HUES6 (cell line): ENCODE results near the gene DAD1.

Source experiments
- H3K27ac ChIP-seq: 2 replicates; pipeline ENCODE4 v1.7.0; 2013; ENCODE audit warnings: low read depth, mild to moderate bottlenecking, low read length, inconsistent platforms
- H3K27me3 ChIP-seq: 2 replicates; pipeline ENCODE4 v1.6.1; 2013; ENCODE audit warnings: low read length; ENCODE audit not compliant: control insufficient read depth, insufficient read depth
- H3K36me3 ChIP-seq: 2 replicates; pipeline ENCODE4 v1.6.1; 2013; ENCODE audit warnings: low read length; ENCODE audit not compliant: control insufficient read depth, insufficient read depth
- H3K4me1 ChIP-seq: 2 replicates; pipeline ENCODE4 v1.6.1; 2013; ENCODE audit warnings: low read length; ENCODE audit not compliant: control insufficient read depth, insufficient read depth
- H3K4me3 ChIP-seq: 2 replicates; pipeline ENCODE4 v1.5.1; 2013; ENCODE audit warnings: low read depth, low read length
- H3K9ac ChIP-seq: one replicate; pipeline ENCODE4 v1.6.1; 2013; ENCODE audit warnings: mild to moderate bottlenecking, low read length
- H3K9me3 ChIP-seq: 2 replicates; pipeline ENCODE4 v1.6.1; 2013; ENCODE audit warnings: low read depth, low read length; ENCODE audit not compliant: control insufficient read depth, insufficient read depth

Gene DAD1

GRCh38 chr14:22587247-22587646 lies 1.8 kb downstream of the DAD1 start:
- Histone ChIP-seq H3K9ac (no peak overlapping the region), H3K36me3 (peaks cover 11% of the 10 kb centered on the region), H3K4me3 (no peak overlapping the region), H3K27me3 (no peaks in the 10 kb centered on the region), H3K9me3 (no peaks in the 10 kb centered on the region), H3K4me1 (peaks cover 9% of the 10 kb centered on the region), H3K27ac (no peak overlapping the region)

- Histone ChIP-seq H3K27ac (no peak overlapping the region), H3K9ac (no peak overlapping the region), H3K9me3 (no peaks in the 10 kb centered on the region), H3K36me3 (peaks cover 11% of the 10 kb centered on the region), H3K27me3 (no peaks in the 10 kb centered on the region), H3K4me3 (no peak overlapping the region), H3K4me1 (peaks cover 5% of the 10 kb centered on the region; the same call in 1 of the 2 replicates)
Observed at GRCh38 chr14:22583994-22584393, 5.0 kb downstream of the DAD1 start.

GRCh38 chr14:22580625-22581024 lies 8.4 kb downstream of the DAD1 start:
- H3K9ac ChIP-seq: no peak overlapping the region
- no peaks in the 10 kb centered on the region for H3K9me3 ChIP-seq
- H3K27ac ChIP-seq: no peak overlapping the region
- peaks cover 6% of the 10 kb centered on the region; the same call in 1 of the 2 replicates for H3K36me3 ChIP-seq
- H3K27me3 ChIP-seq: no peaks in the 10 kb centered on the region
- H3K4me3 ChIP-seq: no peak overlapping the region
- no peaks in the 10 kb centered on the region; the same call in 1 of the 2 replicates for H3K4me1 ChIP-seq

- no peak overlapping the region for H3K9ac ChIP-seq
- peaks cover 12% of the 10 kb centered on the region for H3K36me3 ChIP-seq
- no peaks in the 10 kb centered on the region for H3K9me3 ChIP-seq
- no peaks in the 10 kb centered on the region for H3K27me3 ChIP-seq
- no peak overlapping the region for H3K4me3 ChIP-seq
- H3K4me1 ChIP-seq: no peaks in the 10 kb centered on the region; the same call in 1 of the 2 replicates
- no peak overlapping the region for H3K27ac ChIP-seq
Observed at GRCh38 chr14:22579881-22580280, 9.1 kb downstream of the DAD1 start.

GRCh38 chr14:22579236-22579635 lies 9.8 kb downstream of the DAD1 start:
- Histone ChIP-seq H3K27ac (no peak overlapping the region), H3K9ac (no peak overlapping the region), H3K4me1 (no peaks in the 10 kb centered on the region; the same call in 1 of the 2 replicates)

GRCh38 chr14:22577334-22577908 lies 11.6 kb downstream of the DAD1 start:
- no peak overlapping the region for H3K4me3 ChIP-seq
- no peak overlapping the region for H3K27ac ChIP-seq
- H3K9me3 ChIP-seq: no peaks in the 10 kb centered on the region
- no peak overlapping the region for H3K9ac ChIP-seq
- peaks cover 28% of the 10 kb centered on the region for H3K36me3 ChIP-seq
- H3K4me1 ChIP-seq: peaks cover 6% of the 10 kb centered on the region; the same call in 1 of the 2 replicates
- no peaks in the 10 kb centered on the region for H3K27me3 ChIP-seq

More at GRCh38 chr14:22579236-22579635, 9.8 kb downstream of the DAD1 start:
- no peak overlapping the region for H3K4me3 ChIP-seq
- H3K9me3 ChIP-seq: no peaks in the 10 kb centered on the region
- peaks cover 17% of the 10 kb centered on the region for H3K36me3 ChIP-seq
- no peaks in the 10 kb centered on the region for H3K27me3 ChIP-seq

- peaks cover 48% of the 10 kb centered on the region for H3K36me3 ChIP-seq
- H3K4me1 ChIP-seq: peaks cover 11% of the 10 kb centered on the region; the same call in 1 of the 2 replicates
- no peak overlapping the region for H3K27ac ChIP-seq
- no peak overlapping the region for H3K9ac ChIP-seq
- H3K4me3 ChIP-seq: no peak overlapping the region
- no peaks in the 10 kb centered on the region for H3K27me3 ChIP-seq
- no peaks in the 10 kb centered on the region for H3K9me3 ChIP-seq
Observed at GRCh38 chr14:22573804-22574203, 15.2 kb downstream of the DAD1 start.

- Histone ChIP-seq H3K9me3 (no peaks in the 10 kb centered on the region), H3K4me3 (no peak overlapping the region), H3K27me3 (no peaks in the 10 kb centered on the region), H3K4me1 (peaks cover 11% of the 10 kb centered on the region; the same call in 1 of the 2 replicates), H3K36me3 (peaks cover 57% of the 10 kb centered on the region), H3K27ac (peak overlapping the region; percentile 40; the same call in 1 of the 2 replicates), H3K9ac (no peak overlapping the region)
Observed at GRCh38 chr14:22572562-22573058, 16.4 kb downstream of the DAD1 start.

- peaks cover 11% of the 10 kb centered on the region; the same call in 1 of the 2 replicates for H3K4me1 ChIP-seq
- no peak overlapping the region for H3K4me3 ChIP-seq
- peaks cover 63% of the 10 kb centered on the region for H3K36me3 ChIP-seq
- no peaks in the 10 kb centered on the region for H3K9me3 ChIP-seq
- H3K27me3 ChIP-seq: no peaks in the 10 kb centered on the region
- H3K27ac ChIP-seq: peak overlapping the region; percentile 28
- peak overlapping the region; percentile 16 for H3K9ac ChIP-seq
Observed at GRCh38 chr14:22570132-22570949, 18.7 kb downstream of the DAD1 start.

GRCh38 chr14:22569737-22570131 lies 19.3 kb downstream of the DAD1 start:
- Histone ChIP-seq H3K27ac (no peak overlapping the region), H3K4me1 (peaks cover 11% of the 10 kb centered on the region; the same call in 1 of the 2 replicates), H3K36me3 (peaks cover 61% of the 10 kb centered on the region), H3K9ac (no peak overlapping the region), H3K9me3 (no peaks in the 10 kb centered on the region), H3K4me3 (no peak overlapping the region), H3K27me3 (no peaks in the 10 kb centered on the region)
